PC-9 (cell line): ENCODE results near the gene THAP8.

Source experiments
- CTCF ChIP-seq: fragments of 200-600 bp; sonication (generic); conservative IDR thresholded peaks from 2 replicates; pipeline ENCODE4 v1.6.1; 2017; ENCODE audit warnings: mixed run types, antibody characterized with exemption, mild to moderate bottlenecking, moderate library complexity
- EZH2 ChIP-seq: fragments of 200-600 bp; sonication (generic); IDR thresholded peaks from 2 replicates; pipeline ENCODE4 v1.8.0; 2017; ENCODE audit warnings: antibody characterized with exemption, low read depth

- TF ChIP-seq EZH2 (no peak), CTCF (no peak)
Measured at GRCh38 chr19:36010402-36010801, 43.7 kb downstream of the THAP8 start.
